Kidney (tissue), 14 donors: ENCODE measurements around the gene TPO. TPM values are rescaled to one million over a fixed set of nuclear protein-coding genes. Genes with fewer than 3 reads are reported as not detected.

Source experiments
- DNase-seq, 5 donors: peaks; one replicate each; pipeline ENCODE4 v3.0.0-alpha.2; 2013 to 2020
- FAIRE-seq: peaks from 2 replicates; lab custom pipeline; 2012; peaks lifted over from hg19 to GRCh38; lab: Jason Lieb, UNC
- H3K27ac ChIP-seq, 2 donors: one replicate each; pipeline ENCODE4 v1.7.0; 2013; ENCODE audit warnings: low read depth in 2 of 2, low read length in 2 of 2, inconsistent platforms in 1 of 2
- H3K27me3 ChIP-seq: one replicate; pipeline ENCODE4 v1.7.1; 2013; ENCODE audit warnings: low read length, inconsistent platforms; ENCODE audit not compliant: control insufficient read depth, insufficient read depth
- H3K36me3 ChIP-seq, 3 donors: one replicate each; pipeline versions ENCODE4 v1.7.0 to v1.7.1; 2013; ENCODE audit warnings: low read length in 3 of 3, control low read depth in 1 of 3, inconsistent platforms in 1 of 3; ENCODE audit not compliant: insufficient read depth in 3 of 3, control insufficient read depth in 2 of 3
- H3K4me1 ChIP-seq, 3 donors: one replicate each; pipeline versions ENCODE4 v1.7.0 to v1.7.1; 2013; ENCODE audit warnings: low read length in 3 of 3, inconsistent platforms in 1 of 3, low read depth in 1 of 3; ENCODE audit not compliant: control insufficient read depth in 2 of 3, insufficient read depth in 2 of 3
- H3K4me3 ChIP-seq, 3 donors: one replicate each; pipeline versions ENCODE4 v1.7.0 to v1.8.1; 2013; ENCODE audit warnings: low read length in 3 of 3, control low read depth in 1 of 3, inconsistent platforms in 1 of 3
- H3K9ac ChIP-seq, 3 donors: one replicate each; pipeline versions ENCODE4 v1.7.0 to v1.7.1; 2013; ENCODE audit warnings: low read length in 3 of 3, control low read depth in 1 of 3, inconsistent platforms in 1 of 3
- H3K9me3 ChIP-seq, 3 donors: one replicate each; pipeline versions ENCODE4 v1.7.0 to v1.7.1; 2013; ENCODE audit warnings: low read length in 3 of 3, control low read depth in 1 of 3, inconsistent platforms in 1 of 3; ENCODE audit not compliant: control insufficient read depth in 2 of 3, insufficient read depth in 1 of 3
- intact Hi-C: fragments of 100-400 bp; cut with DNase I; formaldehyde crosslinking; loops from one replicate; pipeline ENCODE4 v1.11.1; 2022
- polyA plus RNA-seq: library from polyadenylated mRNA; stranded (reverse); fragments of 350-450 nt; fragmentation: Illumina TruSeq; extraction: RNeasy Lipid Tissue Mini Kit (QIAGEN cat#74804); gene quantifications from one replicate; pipeline ENCODE4 v1.2.3, GENCODE V29; 2014; ENCODE audit warnings: low read depth, low replicate concordance; ENCODE audit not compliant: insufficient read depth
- total RNA-seq: library from RNA; stranded (reverse); fragmentation: NEBNext Ultra II Directional; extraction: Animal tissue kit (Norgen Biotek cat#: 25700); gene quantifications from one replicate; pipeline ENCODE4 v1.2.1, GENCODE V29; 2021
- TF ChIP-seq, protein P1 (sequence below): IDR thresholded peaks from 3 replicates; pipeline ENCODE4 v1.5.1; 2012; ENCODE audit warnings: mild to moderate bottlenecking, moderate library complexity, borderline replicate concordance; ENCODE audit not compliant: insufficient read depth; ENCODE audit errors: extremely low read depth
- donor health status: control.
- donor health status: control.
- donor health status: control.
- donor health status: control.
- donor health status: control.
- donor health status: DM: yes; HTN: yes; CAD: no.
- donor health status: Normal renal cell carcinoma (clear cell type).

Gene TPO
- total and polyA plus RNA-seq, 2 donors from 2014 or later: not detected

DNA sequence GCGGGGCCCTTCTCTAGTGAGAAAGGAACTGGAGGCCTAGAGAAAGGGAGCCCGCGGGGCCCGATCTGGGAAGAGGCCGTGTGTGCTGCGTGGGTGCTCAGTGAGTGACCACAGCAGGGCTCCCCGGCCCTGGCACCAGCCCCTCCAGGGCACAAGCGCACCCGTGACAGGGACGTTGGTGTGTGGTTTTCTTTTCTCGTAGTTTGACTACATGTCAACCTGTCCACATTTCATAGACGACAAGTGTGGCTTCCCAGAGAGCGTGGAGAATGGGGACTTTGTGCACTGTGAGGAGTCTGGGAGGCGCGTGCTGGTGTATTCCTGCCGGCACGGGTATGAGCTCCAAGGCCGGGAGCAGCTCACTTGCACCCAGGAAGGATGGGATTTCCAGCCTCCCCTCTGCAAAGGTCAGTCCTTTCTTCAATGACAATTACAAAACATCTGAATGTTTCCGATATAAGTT lies 83.1 kb downstream of the TPO start:
- Histone ChIP-seq H3K4me3 (no peak overlapping the region), H3K9ac (no peak overlapping the region), H3K9me3 (no peaks in the 10 kb centered on the region), H3K27ac (no peak overlapping the region), H3K36me3 (no peaks in the 10 kb centered on the region), H3K4me1 (no peaks in the 10 kb centered on the region), H3K27me3 (no peaks in the 10 kb centered on the region)
- TF ChIP-seq, protein P1, sequence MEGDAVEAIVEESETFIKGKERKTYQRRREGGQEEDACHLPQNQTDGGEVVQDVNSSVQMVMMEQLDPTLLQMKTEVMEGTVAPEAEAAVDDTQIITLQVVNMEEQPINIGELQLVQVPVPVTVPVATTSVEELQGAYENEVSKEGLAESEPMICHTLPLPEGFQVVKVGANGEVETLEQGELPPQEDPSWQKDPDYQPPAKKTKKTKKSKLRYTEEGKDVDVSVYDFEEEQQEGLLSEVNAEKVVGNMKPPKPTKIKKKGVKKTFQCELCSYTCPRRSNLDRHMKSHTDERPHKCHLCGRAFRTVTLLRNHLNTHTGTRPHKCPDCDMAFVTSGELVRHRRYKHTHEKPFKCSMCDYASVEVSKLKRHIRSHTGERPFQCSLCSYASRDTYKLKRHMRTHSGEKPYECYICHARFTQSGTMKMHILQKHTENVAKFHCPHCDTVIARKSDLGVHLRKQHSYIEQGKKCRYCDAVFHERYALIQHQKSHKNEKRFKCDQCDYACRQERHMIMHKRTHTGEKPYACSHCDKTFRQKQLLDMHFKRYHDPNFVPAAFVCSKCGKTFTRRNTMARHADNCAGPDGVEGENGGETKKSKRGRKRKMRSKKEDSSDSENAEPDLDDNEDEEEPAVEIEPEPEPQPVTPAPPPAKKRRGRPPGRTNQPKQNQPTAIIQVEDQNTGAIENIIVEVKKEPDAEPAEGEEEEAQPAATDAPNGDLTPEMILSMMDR: no peak
- FAIRE-seq (no peak), DNase-seq (peak in 1 of 5 donors; percentile 39)
- intact Hi-C loops: no loop called here

DNA sequence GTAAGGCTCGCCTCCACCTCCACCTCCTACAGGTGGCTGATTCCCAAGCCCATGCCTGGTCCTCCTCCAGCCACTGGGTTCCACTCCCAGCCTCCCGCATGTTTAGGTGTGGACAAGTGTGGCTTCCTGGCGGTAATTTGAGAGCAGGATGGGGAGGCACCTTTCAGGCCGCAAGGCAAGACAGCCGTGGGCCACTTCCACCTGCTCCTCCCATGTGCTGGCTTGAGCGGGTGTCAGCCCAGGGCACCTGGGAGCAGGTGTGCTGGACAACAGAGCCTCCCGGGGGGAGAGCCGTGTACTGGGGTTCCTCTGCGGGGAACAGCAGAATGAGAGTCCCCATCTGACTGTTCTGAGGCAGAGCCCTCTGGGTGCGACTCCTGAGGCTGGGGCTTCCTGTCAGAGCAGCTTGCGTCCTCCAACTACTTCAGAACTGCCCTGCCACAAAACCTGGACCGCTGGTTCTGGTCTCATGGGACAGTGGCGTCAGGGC lies 83.9 kb downstream of the TPO start:
- peak in 1 of 5 donors; percentile 51 for DNase-seq

DNA sequence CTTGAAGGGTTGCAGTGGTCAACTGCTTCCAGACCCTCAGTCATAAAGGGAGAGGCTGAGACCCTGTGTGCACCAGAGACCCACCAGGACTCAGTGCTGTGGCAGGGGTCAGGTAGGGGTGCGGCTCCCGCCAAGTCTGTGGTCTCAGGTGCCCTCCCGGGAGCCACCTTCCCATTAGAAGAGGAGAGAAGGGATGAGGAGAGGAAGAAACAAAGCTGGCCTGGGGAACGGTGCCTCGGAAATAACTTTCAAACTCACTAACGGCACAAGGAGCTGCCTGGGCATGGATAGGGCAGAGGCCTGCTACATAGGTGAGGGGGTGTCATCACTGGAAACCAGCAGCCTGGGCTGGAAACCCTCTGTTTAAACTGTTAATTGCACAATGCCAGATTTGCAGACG lies 84.9 kb downstream of the TPO start:
- no peak overlapping the region for H3K4me3 ChIP-seq
- no peak overlapping the region for H3K9ac ChIP-seq
- TF ChIP-seq, protein P1: no peak
- no peaks in the 10 kb centered on the region for H3K4me1 ChIP-seq
- no peaks in the 10 kb centered on the region for H3K27me3 ChIP-seq
- FAIRE-seq (no peak), DNase-seq (peak in 1 of 5 donors; percentile 22)
- no peaks in the 10 kb centered on the region for H3K36me3 ChIP-seq
- H3K27ac ChIP-seq: no peak overlapping the region
- H3K9me3 ChIP-seq: no peaks in the 10 kb centered on the region
- intact Hi-C loops: no loop called here

More for the DNA sequence above, 83.9 kb downstream of the TPO start:
- Histone ChIP-seq H3K4me3 (no peak overlapping the region), H3K36me3 (no peaks in the 10 kb centered on the region), H3K4me1 (no peaks in the 10 kb centered on the region), H3K27ac (no peak overlapping the region), H3K9ac (no peak overlapping the region), H3K9me3 (no peaks in the 10 kb centered on the region), H3K27me3 (no peaks in the 10 kb centered on the region)
- intact Hi-C loops: no loop called here
- no peak for FAIRE-seq
- TF ChIP-seq, protein P1: no peak
